Kidney epithelial cell (primary cell): ENCODE results near the gene TMEM79. TPM values are rescaled to one million over a fixed set of nuclear protein-coding genes. Genes with fewer than 3 reads are reported as not detected.

Experiments
- DNase-seq: peaks from one replicate; pipeline ENCODE4 v3.0.0-alpha.2; 2010; ENCODE audit warnings: low read depth
- H3K27me3 ChIP-seq: 2 replicates; pipeline ENCODE4 v1.6.0; 2011; ENCODE audit warnings: low read length; ENCODE audit not compliant: control insufficient read depth, insufficient read depth
- H3K36me3 ChIP-seq: 2 replicates; pipeline ENCODE4 v1.5.1; 2011; ENCODE audit warnings: low read length; ENCODE audit not compliant: control insufficient read depth, insufficient read depth
- H3K4me3 ChIP-seq: 2 replicates; pipeline ENCODE4 v1.5.1; 2011; ENCODE audit warnings: low read depth, mild to moderate bottlenecking, control low read depth, low read length
- CTCF ChIP-seq: IDR thresholded peaks from 2 replicates; pipeline ENCODE4 v1.5.1; 2011; ENCODE audit warnings: mild to moderate bottlenecking, moderate library complexity, low read length, control low read depth, inconsistent platforms; ENCODE audit not compliant: insufficient read depth, poor library complexity, severe bottlenecking
- total RNA-seq: library from RNA; depleted of rRNA; stranded (reverse); fragments of >200 nt; gene quantifications from 2 replicates; pipeline ENCODE4 v1.2.3, GENCODE V29; 2015

TMEM79 gene
- total RNA-seq, 1 donor from 2014 or later: 1.9 TPM

GRCh38 chr1:156281281-156281680 lies 2.8 kb upstream of the TMEM79 start:
- DNase-seq: no peak
- no peak for TF ChIP-seq CTCF
- peak overlapping the region; percentile 71 for H3K4me3 ChIP-seq
- H3K36me3 ChIP-seq: peaks cover 3% of the 10 kb centered on the region
- no peaks in the 10 kb centered on the region for H3K27me3 ChIP-seq

- peak overlapping the region; percentile 71 for H3K4me3 ChIP-seq
- peaks cover 3% of the 10 kb centered on the region for H3K36me3 ChIP-seq
- no peaks in the 10 kb centered on the region for H3K27me3 ChIP-seq
- DNase-seq: no peak
- TF ChIP-seq CTCF: no peak
Measured at GRCh38 chr1:156281693-156282478, 2.2 kb upstream of the TMEM79 start.

GRCh38 chr1:156282479-156283222 lies 1.5 kb upstream of the TMEM79 start, which contains the start of gene SMG5:
SMG5 (minus strand) TSS chr1:156282825; CDS start chr1:156282680, 145 bp downstream.
- H3K27me3 ChIP-seq: no peaks in the 10 kb centered on the region
- TF ChIP-seq CTCF: no peak
- peaks cover 2% of the 10 kb centered on the region for H3K36me3 ChIP-seq
- H3K4me3 ChIP-seq: peak within 1 kb of the TSS; percentile 71
- DNase-seq: peak; percentile 94

GRCh38 chr1:156283521-156283920 lies 604 bp upstream of the TMEM79 start:
- TF ChIP-seq CTCF: no peak
- Histone ChIP-seq H3K4me3 (peak overlapping the region; percentile 71), H3K36me3 (no peaks in the 10 kb centered on the region), H3K27me3 (no peaks in the 10 kb centered on the region)
- no peak for DNase-seq

GRCh38 chr1:156284757-156285156 lies 632 bp downstream of the TMEM79 start:
- Histone ChIP-seq H3K27me3 (no peaks in the 10 kb centered on the region), H3K36me3 (no peaks in the 10 kb centered on the region), H3K4me3 (no peak overlapping the region)
- no peak for DNase-seq
- no peak for TF ChIP-seq CTCF
